Thyroid gland (tissue), 4 donors: ENCODE data around the gene SPECC1. TPM values are rescaled to one million over a fixed set of nuclear protein-coding genes. Genes with fewer than 3 reads are reported as not detected.
A peak's percentile ranks its signal among the peaks of the same experiment; 100 is the strongest.

Source experiments
- DNase-seq, 2 donors: peaks; one replicate each; pipeline ENCODE4 v3.0.0-alpha.2; 2019
- H3K27ac ChIP-seq, 3 donors: fragments of 200-600 bp; sonication (generic); 1 replicate in 2 of 3; 2 replicates in 1 of 3; pipeline ENCODE4 v1.5.1; 2016 to 2019; ENCODE audit warnings: mild to moderate bottlenecking in 1 of 3, moderate library complexity in 1 of 3
- H3K27me3 ChIP-seq: fragments of 200-600 bp; sonication (generic); one replicate; pipeline ENCODE4 v1.5.1; 2019
- H3K36me3 ChIP-seq, 2 donors: fragments of 200-600 bp; sonication (generic); one replicate each; pipeline ENCODE4 v1.5.1; 2016 to 2019
- H3K4me1 ChIP-seq, 2 donors: fragments of 200-600 bp; sonication (generic); one replicate each; pipeline ENCODE4 v1.5.1; 2017 to 2019
- H3K4me3 ChIP-seq, 3 donors: fragments of 200-600 bp; sonication (generic); replicated peaks in 1 of 3; 1 replicate in 2 of 3; 2 replicates in 1 of 3; pipeline ENCODE4 v1.5.1; 2016; ENCODE audit warnings: mild to moderate bottlenecking in 1 of 3
- H3K9me3 ChIP-seq: fragments of 200-600 bp; sonication (generic); one replicate; pipeline ENCODE4 v1.5.1; 2017
- CTCF ChIP-seq, 6 experiments: fragments of 200-600 bp in 3 of 6; fragments of 450-650 bp in 3 of 6; sonication (generic) in 3 of 6; IDR thresholded peaks; one replicate each; pipeline ENCODE4 v1.5.1; 2016 to 2019; ENCODE audit warnings: antibody characterized with exemption in 6 of 6, mild to moderate bottlenecking in 2 of 6, inconsistent platforms in 1 of 6, moderate library complexity in 1 of 6
- POLR2A ChIP-seq, 2 donors: fragments of 450-650 bp; IDR thresholded peaks; one replicate each; pipeline ENCODE4 v1.6.1; 2017; ENCODE audit warnings: antibody characterized with exemption in 2 of 2, mild to moderate bottlenecking in 2 of 2, moderate library complexity in 1 of 2
- WGBS, 2 donors: methylation state at CpG; one replicate each; pipeline ENCODE4 v1.1.5; 2017; 5-methylcytosine and 5-hydroxymethylcytosine counted together
- intact Hi-C: fragments of 100-400 bp; cut with DNase I; formaldehyde crosslinking; loops from one replicate; pipeline ENCODE4 v1.15.1; 2023
- total RNA-seq, 4 donors: library from RNA; depleted of rRNA; stranded (reverse); fragments of >200 nt; gene quantifications; one replicate each; pipeline ENCODE4 v1.2.3, GENCODE V29; 2016

Gene SPECC1
- total RNA-seq, 4 donors from 2014 or later: 19.8 to 41.5 (median 24.4) TPM

DNA sequence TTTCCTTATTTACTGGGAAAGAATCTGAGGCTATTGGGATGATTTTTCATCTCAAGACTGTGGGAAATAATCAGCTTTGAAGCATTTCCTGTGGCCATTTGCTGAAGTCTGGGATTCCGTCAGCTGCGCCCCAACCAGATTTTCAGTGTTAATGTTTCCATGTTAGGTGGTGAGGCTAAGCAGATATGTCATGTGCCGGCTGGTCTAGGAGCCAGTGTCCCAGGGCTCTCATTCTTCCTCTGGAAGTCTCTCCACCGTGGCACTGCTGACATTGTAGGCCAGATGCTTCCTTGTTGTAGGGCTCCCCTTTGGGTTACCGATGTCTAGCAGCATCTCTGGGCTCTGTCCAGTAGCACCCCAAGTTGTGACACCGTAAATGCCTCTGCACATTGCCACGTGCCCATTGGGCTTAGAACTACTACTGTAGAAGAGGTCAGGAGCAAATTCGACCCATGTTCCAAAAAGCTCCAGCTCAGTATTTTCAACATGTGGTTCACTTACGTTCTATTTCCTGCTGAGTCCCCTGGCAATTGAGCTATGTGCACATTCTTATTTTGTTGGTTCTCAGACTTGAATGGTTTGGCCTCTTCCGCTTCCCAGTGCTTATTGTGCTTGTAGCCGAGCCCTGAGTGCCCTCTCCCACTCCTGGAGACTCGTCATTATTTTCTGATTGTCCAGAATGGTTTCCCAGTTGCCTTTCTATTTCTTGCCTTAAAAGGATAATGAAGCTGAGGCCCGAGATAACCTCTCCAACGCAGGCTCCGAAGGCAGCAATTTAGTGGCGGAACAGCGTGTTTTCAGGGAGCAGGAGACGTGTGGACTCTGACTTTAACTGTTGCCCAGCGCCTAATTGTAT is 82.2 kb downstream of the SPECC1 start:
- WGBS, 2 donors: 68 to 70% methylated on average over 19 of the region's 19 CpGs
- H3K27me3 ChIP-seq: no peaks in the 10 kb centered on the region
- no peak for DNase-seq
- no peak overlapping the region for H3K4me3 ChIP-seq
- H3K9me3 ChIP-seq: no peaks in the 10 kb centered on the region
- H3K27ac ChIP-seq: peak overlapping the region; percentile 64 to 70 (median 66)
- peaks cover 0 to 5% of the 10 kb centered on the region in 2 donors for H3K4me1 ChIP-seq
- TF ChIP-seq CTCF (IDR thresholded peaks at IDR 0.05): no peak
- TF ChIP-seq POLR2A (IDR thresholded peaks at IDR 0.05): no peak
- intact Hi-C loops: loop anchor here (10.0 kb wide), 1 partner anchor 77 kb away; no protein-coding TSS in a partner anchor
- no peaks in the 10 kb centered on the region for H3K36me3 ChIP-seq

DNA sequence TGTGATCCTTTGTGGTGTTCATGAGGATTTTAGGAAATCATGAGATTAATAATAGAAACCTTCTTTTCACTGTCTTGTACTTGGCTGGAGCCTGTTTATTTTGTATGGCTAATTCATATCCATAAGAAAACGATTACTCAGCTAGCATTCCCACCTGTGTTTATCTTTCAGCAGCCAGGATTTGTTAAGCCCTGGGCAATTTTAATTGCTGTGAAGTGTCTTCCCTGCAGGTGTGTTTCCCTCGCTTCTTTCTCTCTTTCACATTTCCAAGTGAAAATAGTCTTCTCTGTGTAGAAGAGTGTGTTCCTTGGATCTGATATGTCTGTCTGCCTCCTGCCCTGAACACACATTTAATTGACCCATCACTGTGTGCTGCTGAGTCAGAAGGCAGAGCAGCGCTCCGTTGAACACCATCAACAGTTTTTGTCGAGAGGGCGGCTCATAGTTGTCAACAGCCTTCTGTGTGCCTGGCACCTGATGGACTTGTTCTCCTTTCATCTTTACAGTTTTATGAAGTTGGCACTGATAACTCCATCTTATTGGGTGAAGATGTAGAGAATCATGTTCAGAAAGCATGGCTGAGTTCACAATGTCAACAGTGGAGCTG is 83.2 kb downstream of the SPECC1 start:
- H3K27ac ChIP-seq: peak overlapping the region; percentile 64 to 70 (median 66)
- peaks cover 0 to 5% of the 10 kb centered on the region in 2 donors for H3K4me1 ChIP-seq
- no peak for DNase-seq
- no peaks in the 10 kb centered on the region for H3K36me3 ChIP-seq
- WGBS, 2 donors: 73 to 76% methylated on average over 6 of the region's 6 CpGs
- no peak overlapping the region for H3K4me3 ChIP-seq
- H3K27me3 ChIP-seq: no peaks in the 10 kb centered on the region
- intact Hi-C loops: loop anchor here (10.0 kb wide), 1 partner anchor 78 kb away; no protein-coding TSS in a partner anchor
- TF ChIP-seq POLR2A (IDR thresholded peaks at IDR 0.05): no peak
- TF ChIP-seq CTCF (IDR thresholded peaks at IDR 0.05): no peak
- H3K9me3 ChIP-seq: no peaks in the 10 kb centered on the region

- H3K4me1 ChIP-seq: peaks cover 0 to 5% of the 10 kb centered on the region in 2 donors
- TF ChIP-seq CTCF (IDR thresholded peaks at IDR 0.05): no peak
- TF ChIP-seq POLR2A (IDR thresholded peaks at IDR 0.05): no peak
Observed at GRCh38 chr17:20092973-20093626, 83.9 kb downstream of the SPECC1 start.

GRCh38 chr17:20094777-20095176 is 85.6 kb downstream of the SPECC1 start:
- no peak for DNase-seq
- Histone ChIP-seq H3K4me1 (peaks cover 0 to 5% of the 10 kb centered on the region in 2 donors), H3K27me3 (no peaks in the 10 kb centered on the region), H3K9me3 (no peaks in the 10 kb centered on the region), H3K4me3 (no peak overlapping the region), H3K36me3 (no peaks in the 10 kb centered on the region), H3K27ac (no peak overlapping the region)
- TF ChIP-seq POLR2A (IDR thresholded peaks at IDR 0.05) (no peak), CTCF (IDR thresholded peaks at IDR 0.05) (no peak)
- WGBS, 2 donors: 42 to 97% methylated on average over 1 of the region's 1 CpG
- intact Hi-C loops: loop anchor here (10.0 kb wide), 1 partner anchor 80 kb away; no protein-coding TSS in a partner anchor

More at GRCh38 chr17:20092973-20093626, 83.9 kb downstream of the SPECC1 start:
- Histone ChIP-seq H3K27me3 (no peaks in the 10 kb centered on the region), H3K27ac (peak overlapping the region in 2 of 3 donors; percentile 64 to 66), H3K36me3 (no peaks in the 10 kb centered on the region), H3K4me3 (no peak overlapping the region), H3K9me3 (no peaks in the 10 kb centered on the region)
- no peak for DNase-seq
- intact Hi-C loops: loop anchor here (10.0 kb wide), 1 partner anchor 78 kb away; no protein-coding TSS in a partner anchor
- WGBS, 2 donors: 87 to 90% methylated on average over 2 of the region's 2 CpGs
